Activated T-helper 1 cell treated with anti-CD3 and anti-CD28 coated beads, Interleukin-12 subunit alpha, Interleukin-12 subunit beta, Interleukin-2, Interleukin-4 antibody, amounts not matched to agents 30 ng/mL and 10 ng/mL and 1 ng/mL, durations not matched to agents 14 hours and 24 hours and 36 hours (primary cell): Measurements from ENCODE around the gene SPATA25. TPM values are rescaled to one million over a fixed set of nuclear protein-coding genes. Genes with fewer than 3 reads are reported as not detected.
A peak's percentile ranks its signal among the peaks of the same experiment; 100 is the strongest.
"Not testable (repeated sequence)": the region's sequence is repeated elsewhere in the genome, so short reads cannot be mapped to it uniquely, and the experiment has no call there.

Source experiments
- DNase-seq: peaks from one replicate; pipeline ENCODE4 v3.0.0; 2021; ENCODE audit warnings: low spot score
- H3K27ac Mint-ChIP-seq: one replicate; pipeline ENCODE4 v1.8.0; 2021; ENCODE audit warnings: mild to moderate bottlenecking, mixed read lengths
- H3K27me3 Mint-ChIP-seq: one replicate; pipeline ENCODE4 v1.8.0; 2022; ENCODE audit warnings: mild to moderate bottlenecking, moderate library complexity, mixed read lengths; ENCODE audit not compliant: insufficient read depth
- H3K36me3 Mint-ChIP-seq: one replicate; pipeline ENCODE4 v1.8.0; 2021; ENCODE audit warnings: low read depth, mixed read lengths
- H3K4me1 Mint-ChIP-seq: one replicate; pipeline ENCODE4 v1.8.0; 2021; ENCODE audit warnings: low read depth, mixed read lengths
- H3K4me3 Mint-ChIP-seq: one replicate; pipeline ENCODE4 v1.8.0; 2021; ENCODE audit warnings: mild to moderate bottlenecking, moderate library complexity, mixed read lengths
- H3K9me3 Mint-ChIP-seq: one replicate; pipeline ENCODE4 v1.8.0; 2021; ENCODE audit warnings: mixed read lengths
- intact Hi-C: fragments of 100-400 bp; cut with micrococcal nuclease; formaldehyde crosslinking; loops from one replicate; pipeline ENCODE4 v1.15.1; 2024
- total RNA-seq: library from RNA; stranded (reverse); gene quantifications from 2 replicates; pipeline ENCODE4 v1.2.3, GENCODE V29; 2022

SPATA25 gene
- total RNA-seq, 1 donor from 2014 or later, result 1.1 TPM

DNA sequence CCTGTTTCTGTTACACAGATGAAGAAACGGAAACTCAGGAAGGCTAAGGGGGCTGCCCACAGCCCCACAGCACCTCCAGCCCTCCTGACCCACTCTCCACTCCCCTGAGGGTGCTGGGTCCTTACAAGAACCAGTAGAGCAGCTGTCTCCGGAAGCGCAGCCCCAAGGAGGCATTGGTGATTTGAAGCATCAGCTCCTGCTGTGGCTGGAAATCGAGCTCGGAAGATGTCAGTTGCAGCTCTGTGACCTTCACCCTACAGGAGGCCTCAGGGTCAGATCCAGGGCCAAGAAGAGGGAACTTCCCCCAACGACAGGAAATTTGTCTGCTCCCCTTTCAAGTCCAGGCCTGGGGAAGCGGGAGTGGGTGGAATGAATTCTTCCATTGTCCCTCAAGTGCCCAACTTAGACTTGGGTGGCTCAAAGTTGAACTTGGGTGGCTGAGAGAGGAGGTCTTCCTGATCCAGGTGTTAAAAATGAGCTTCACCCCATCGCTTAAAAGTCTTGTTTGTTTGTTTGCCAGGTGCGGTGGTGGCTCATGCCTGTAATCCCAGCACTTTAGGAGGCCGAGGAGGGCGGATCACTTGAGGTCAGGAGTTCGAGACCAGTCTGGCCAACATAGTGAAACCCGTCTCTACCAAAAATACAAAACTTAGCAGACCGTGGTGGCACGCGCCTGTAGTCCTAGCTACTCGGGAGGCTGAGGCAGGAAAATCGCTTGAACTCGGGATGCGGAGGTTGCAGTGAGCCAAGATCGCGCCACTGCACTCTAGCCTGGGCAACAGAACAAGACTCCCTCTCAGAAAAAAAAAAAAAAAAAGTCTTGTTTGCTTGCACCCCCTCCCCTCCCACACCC is 22.6 kb upstream of the SPATA25 start:
- H3K9me3 Mint-ChIP-seq, result no peaks in the 10 kb centered on the region
- no peak overlapping the region for H3K27ac Mint-ChIP-seq
- peaks cover 13% of the 10 kb centered on the region for H3K27me3 Mint-ChIP-seq
- intact Hi-C loops, result loop anchor here (1.0 kb wide), 3 partner anchors 19 to 62 kb away; partner anchors contain the start of genes ACOT8, CTSA, NEURL2 and ZNF335
- peak overlapping the region; percentile 45 for H3K4me3 Mint-ChIP-seq
- peaks cover 14% of the 10 kb centered on the region for H3K4me1 Mint-ChIP-seq
- no peaks in the 10 kb centered on the region for H3K36me3 Mint-ChIP-seq
- DNase-seq, result no peak

DNA sequence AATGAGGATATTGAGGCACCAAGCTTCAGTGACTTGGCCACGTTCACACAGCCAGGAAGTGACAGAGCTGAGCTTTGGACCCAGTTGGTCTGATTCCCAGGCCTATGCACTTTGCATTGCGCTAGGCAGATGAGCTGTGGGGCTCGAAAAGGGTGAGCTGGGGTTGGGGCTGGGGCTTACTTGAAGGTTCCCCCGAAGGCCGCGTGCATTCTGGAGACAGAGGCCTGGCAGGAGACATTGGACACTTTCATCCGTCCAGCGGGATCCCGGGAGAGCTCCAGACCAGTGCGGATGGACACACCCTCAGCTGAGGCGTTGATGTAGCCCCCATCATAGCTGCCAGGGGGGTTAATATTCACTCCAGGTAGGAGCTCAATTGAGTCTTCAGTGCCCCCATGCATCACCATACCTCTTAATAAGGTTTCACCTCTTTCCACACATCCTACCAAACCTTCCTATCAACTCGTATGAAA is 21.9 kb upstream of the SPATA25 start:
- no peak overlapping the region for H3K4me3 Mint-ChIP-seq
- H3K4me1 Mint-ChIP-seq, result peaks cover 14% of the 10 kb centered on the region
- no peaks in the 10 kb centered on the region for H3K36me3 Mint-ChIP-seq
- H3K9me3 Mint-ChIP-seq, result no peaks in the 10 kb centered on the region
- H3K27ac Mint-ChIP-seq, result no peak overlapping the region
- DNase-seq, result no peak
- peaks cover 13% of the 10 kb centered on the region for H3K27me3 Mint-ChIP-seq
- intact Hi-C loops, result no loop called here

DNA sequence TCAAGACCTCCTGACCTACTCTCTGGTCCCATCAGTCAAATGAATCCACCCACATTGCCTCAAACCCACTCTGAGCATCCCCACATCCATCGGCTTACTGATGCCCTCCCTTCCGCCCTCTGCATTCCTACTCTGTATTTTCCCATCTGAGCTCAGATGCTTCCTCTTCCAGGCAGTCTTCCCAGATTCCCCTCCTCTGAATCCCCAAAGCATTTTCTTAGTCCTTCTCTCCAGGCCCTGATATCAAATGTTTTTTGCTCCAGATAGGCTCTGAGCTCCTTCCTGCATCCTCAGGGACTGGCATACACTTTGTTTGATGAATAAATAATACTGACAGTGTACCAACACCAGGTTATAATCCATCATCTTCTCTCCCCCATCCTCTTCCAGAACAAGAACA is 20.7 kb upstream of the SPATA25 start:
- H3K27me3 Mint-ChIP-seq, result peaks cover 7% of the 10 kb centered on the region
- DNase-seq, result no peak
- no peaks in the 10 kb centered on the region for H3K9me3 Mint-ChIP-seq
- no peaks in the 10 kb centered on the region for H3K36me3 Mint-ChIP-seq
- H3K27ac Mint-ChIP-seq, result no peak overlapping the region
- peaks cover 14% of the 10 kb centered on the region for H3K4me1 Mint-ChIP-seq
- intact Hi-C loops, result no loop called here
- no peak overlapping the region for H3K4me3 Mint-ChIP-seq

DNA sequence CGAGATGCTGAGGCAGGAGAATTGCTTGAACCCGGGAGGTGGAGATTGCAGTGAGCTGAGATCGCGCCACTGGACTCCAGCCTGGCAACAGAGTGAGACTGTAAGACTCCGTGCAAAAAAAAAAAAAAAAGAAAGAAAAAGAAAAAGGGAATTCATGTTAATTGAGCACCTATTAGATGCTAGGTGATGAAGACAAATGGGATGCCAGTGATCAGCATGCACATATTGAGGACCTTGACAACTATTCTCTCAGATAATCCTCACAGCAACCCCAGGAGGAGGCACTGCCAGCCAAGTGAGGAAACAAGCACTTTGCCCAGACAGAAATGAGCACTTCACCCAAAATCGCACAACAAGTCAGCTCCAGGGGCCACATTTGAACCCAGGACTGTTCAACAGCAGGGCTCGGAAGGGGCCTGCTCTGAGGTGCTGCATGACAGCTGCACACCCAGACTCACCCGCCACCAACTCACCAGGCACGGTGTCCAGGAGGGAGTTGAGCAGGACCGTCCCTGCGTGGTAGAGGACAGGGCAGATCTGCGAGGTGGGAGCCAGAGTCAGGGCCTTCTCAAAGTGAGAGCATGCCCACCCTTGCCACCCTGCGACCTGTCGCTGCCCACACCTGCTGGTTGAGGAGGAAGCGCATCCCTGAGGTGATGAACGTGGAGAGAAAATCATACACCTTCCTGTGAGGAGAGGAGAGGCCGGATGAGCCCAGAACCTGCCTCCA is 20.0 kb upstream of the SPATA25 start:
- Mint-ChIP-seq H3K4me1 (peaks cover 12% of the 10 kb centered on the region), H3K36me3 (no peaks in the 10 kb centered on the region), H3K9me3 (no peaks in the 10 kb centered on the region), H3K27me3 (peaks cover 5% of the 10 kb centered on the region), H3K4me3 (no peak overlapping the region), H3K27ac (no peak overlapping the region)
- DNase-seq, result no peak
- intact Hi-C loops, result no loop called here

DNA sequence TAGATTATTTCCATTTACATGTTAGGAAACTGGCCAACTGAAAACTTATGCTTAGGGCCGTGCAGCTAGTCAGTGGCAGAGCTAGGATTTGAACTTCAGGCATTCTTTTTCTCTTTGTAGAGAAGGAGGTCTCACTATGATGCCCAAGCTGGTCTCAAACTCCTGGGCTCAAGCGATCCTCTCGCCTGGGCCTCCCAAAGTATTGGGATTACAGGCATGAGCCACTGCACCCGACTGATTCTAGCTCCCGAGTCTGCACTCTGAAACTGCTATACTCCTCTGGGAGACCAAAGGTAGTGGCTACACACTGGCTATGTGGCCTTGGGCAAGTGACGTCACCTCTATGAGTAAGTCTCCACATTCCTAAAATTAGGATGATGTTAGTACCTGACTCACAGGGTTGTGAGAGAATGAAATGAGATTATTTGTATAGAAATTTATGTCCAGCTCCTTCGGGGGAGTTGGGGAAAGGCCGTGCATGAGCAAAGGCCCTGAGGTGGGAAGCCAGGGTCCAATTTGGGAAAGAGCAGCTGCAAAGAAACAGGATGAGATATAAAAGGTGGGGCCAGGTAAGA is 18.2 kb upstream of the SPATA25 start:
- Mint-ChIP-seq H3K4me3 (no peak overlapping the region), H3K4me1 (peaks cover 2% of the 10 kb centered on the region), H3K27me3 (no peaks in the 10 kb centered on the region), H3K36me3 (no peaks in the 10 kb centered on the region), H3K9me3 (no peaks in the 10 kb centered on the region), H3K27ac (no peak overlapping the region)
- DNase-seq, result no peak
- intact Hi-C loops, result no loop called here

DNA sequence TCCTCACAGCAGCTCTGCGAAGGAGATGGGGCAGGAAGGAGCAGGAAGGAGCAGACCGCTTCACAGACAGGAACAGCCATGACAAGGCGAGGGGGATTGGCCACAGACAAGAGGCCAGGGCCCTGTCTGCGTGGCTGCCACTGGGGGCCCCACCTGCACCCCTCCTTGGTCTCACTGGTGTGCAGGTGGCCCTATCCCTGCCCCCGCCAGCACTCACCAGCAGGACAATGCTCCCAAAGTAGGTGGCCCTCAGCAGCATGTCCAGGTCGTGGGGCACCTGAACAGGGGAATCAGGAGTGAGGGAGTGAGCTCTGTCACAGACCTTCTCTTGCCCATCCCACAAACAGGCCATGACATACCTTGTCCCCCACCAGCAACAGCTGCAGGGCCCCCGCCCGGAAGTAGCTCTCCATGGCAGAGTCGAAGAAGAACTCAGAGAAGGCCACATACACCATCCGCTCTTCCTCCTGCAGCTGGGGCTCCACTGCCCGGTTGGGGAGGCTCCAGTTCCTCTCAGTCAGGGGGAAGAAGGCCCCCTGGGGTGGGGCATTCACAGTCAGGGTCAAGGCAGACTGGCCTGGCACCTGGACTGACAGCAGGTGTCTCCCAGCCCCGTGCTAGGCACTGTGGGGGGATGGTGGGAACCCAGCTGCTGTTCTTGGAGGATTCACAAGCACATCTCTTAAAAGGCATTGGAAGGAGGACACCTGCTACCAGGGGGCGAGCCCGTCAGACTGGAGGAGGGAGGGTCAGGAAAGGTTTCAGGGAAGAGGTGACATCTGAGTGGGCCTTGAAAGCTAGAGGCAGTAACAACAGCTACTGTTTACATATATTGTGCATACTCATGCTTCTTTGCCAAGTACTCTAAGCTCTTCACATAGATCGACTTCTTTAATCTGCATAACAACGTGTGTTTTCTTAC is 17.4 kb upstream of the SPATA25 start:
- no peaks in the 10 kb centered on the region for H3K27me3 Mint-ChIP-seq
- H3K4me3 Mint-ChIP-seq, result no peak overlapping the region
- no peaks in the 10 kb centered on the region for H3K9me3 Mint-ChIP-seq
- H3K36me3 Mint-ChIP-seq, result no peaks in the 10 kb centered on the region
- no peak overlapping the region for H3K27ac Mint-ChIP-seq
- no peak for DNase-seq
- intact Hi-C loops, result no loop called here
- no peaks in the 10 kb centered on the region for H3K4me1 Mint-ChIP-seq

DNA sequence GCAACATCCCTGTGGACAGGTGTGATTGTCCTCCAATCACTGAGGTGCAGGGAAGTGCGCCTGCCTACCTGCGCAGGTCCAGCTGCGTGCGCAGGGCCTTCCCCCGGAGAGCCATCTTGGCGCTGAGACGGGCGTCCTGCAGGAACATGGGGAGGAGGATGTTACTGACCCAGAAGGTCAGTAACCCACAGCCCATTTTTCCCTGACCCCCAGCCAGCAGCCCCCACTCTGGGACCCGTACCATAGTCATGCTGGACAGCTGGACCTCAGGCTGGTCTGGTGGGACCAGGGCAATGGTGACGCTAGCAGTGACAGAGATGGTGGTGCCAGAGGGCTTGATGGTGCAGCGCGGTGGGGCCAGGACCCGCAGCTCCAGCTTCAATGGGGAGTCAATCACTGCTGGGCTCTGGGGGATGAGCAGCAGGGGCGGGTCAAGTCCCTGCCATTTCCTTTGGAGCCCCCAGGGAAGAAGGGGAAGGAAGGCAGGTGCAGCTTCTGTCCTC is 14.8 kb upstream of the SPATA25 start:
- DNase-seq, result no peak
- Mint-ChIP-seq H3K36me3 (no peaks in the 10 kb centered on the region), H3K4me3 (no peak overlapping the region), H3K27ac (no peak overlapping the region), H3K4me1 (no peaks in the 10 kb centered on the region), H3K27me3 (no peaks in the 10 kb centered on the region), H3K9me3 (no peaks in the 10 kb centered on the region)
- intact Hi-C loops, result no loop called here

DNA sequence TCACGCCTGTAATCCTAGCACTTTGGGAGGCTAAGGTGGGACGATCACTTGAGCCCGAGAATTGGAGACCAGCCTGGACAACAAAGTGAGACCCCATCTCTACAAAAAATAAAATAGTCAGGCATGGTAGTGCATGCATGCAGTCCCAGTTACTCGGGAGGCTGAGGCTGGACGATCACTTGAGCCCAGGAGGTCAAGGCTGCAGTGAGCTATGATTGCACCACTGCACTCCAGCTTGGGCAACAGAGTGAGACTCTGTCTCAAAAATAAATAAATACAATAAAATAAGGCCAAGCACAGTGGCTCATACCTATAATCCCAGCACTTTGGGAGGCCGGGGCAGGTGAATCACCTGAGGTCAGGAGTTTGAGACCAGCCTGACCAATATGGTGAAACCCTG is 13.9 kb upstream of the SPATA25 start:
- H3K9me3 Mint-ChIP-seq, DNase-seq, H3K27ac Mint-ChIP-seq, H3K27me3 Mint-ChIP-seq, H3K36me3 Mint-ChIP-seq, H3K4me1 Mint-ChIP-seq, intact Hi-C loops, H3K4me3 Mint-ChIP-seq: not testable (repeated sequence)

DNA sequence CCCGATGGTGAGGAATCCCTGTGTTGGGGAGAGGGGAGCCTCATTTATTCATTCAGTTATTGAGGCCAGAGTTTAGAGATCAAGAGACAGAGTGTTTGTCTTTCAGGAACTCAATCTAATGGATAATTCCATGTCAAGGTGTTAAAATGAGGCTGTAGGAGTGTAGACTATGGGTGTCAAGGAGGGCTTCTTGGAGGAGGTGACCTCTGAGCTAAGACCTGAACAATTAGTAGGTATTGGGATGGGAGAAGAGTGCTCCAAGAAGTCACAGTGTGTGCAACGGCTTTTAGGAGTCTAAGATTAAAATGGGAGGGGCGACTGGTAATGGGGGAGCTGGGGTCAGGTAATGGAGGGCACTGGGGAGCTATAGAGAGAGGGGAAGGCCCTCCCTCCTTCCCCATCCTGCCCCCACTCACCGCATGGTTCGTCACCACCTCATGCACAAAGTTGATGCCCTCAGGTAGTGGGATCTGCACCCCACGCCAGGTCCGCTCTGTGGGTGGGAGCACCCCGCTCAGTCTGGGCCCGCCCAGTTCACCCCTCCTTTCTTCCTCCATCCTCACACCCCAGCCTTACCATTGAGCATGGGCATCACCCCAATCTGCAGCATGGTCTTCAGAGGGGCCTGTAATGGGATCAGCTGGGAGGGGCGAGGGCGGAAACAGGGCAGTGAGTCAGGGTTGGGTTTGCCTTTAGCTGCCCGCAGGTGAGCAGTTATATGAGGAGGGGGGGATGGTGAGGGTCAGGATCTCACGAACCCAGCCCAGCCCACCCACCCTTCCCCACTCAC is 11.8 kb upstream of the SPATA25 start:
- Mint-ChIP-seq H3K4me1 (no peaks in the 10 kb centered on the region), H3K27me3 (no peaks in the 10 kb centered on the region), H3K36me3 (no peaks in the 10 kb centered on the region), H3K27ac (no peak overlapping the region), H3K9me3 (no peaks in the 10 kb centered on the region), H3K4me3 (no peak overlapping the region)
- no peak for DNase-seq
- intact Hi-C loops, result no loop called here

DNA sequence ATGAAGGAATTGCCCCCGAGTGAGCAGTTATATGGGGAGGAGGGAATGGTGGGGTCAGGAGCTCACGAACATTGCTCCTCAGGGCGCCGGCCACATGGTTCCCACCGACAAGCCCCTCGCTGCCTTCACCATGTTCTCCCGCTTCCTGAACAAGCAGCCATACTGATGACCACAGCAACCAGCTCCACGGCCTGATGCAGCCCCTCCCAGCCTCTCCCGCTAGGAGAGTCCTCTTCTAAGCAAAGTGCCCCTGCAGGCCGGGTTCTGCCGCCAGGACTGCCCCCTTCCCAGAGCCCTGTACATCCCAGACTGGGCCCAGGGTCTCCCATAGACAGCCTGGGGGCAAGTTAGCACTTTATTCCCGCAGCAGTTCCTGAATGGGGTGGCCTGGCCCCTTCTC is 10.9 kb upstream of the SPATA25 start:
- H3K4me1 Mint-ChIP-seq, result peaks cover under 1% of the 10 kb centered on the region
- H3K9me3 Mint-ChIP-seq, result no peaks in the 10 kb centered on the region
- H3K27me3 Mint-ChIP-seq, result no peaks in the 10 kb centered on the region
- H3K36me3 Mint-ChIP-seq, result peaks cover under 1% of the 10 kb centered on the region
- intact Hi-C loops, result no loop called here
- no peak overlapping the region for H3K27ac Mint-ChIP-seq
- DNase-seq, result no peak
- H3K4me3 Mint-ChIP-seq, result no peak overlapping the region

DNA sequence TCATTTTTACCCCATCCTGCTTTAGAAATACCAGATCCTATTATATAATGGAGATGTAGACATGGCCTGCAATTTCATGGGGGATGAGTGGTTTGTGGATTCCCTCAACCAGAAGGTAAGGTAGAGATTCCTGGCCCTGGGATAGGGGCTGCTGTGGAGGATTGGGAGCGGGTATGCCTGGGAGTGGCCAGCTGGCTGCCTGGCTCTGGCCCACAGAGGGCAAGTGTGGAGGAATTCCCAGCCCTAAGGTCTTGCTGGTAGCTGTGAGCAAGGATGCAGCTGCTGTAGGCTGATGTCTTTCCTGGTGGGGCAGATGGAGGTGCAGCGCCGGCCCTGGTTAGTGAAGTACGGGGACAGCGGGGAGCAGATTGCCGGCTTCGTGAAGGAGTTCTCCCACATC is 10.3 kb upstream of the SPATA25 start:
- Mint-ChIP-seq H3K27ac (no peak overlapping the region), H3K4me3 (no peak overlapping the region), H3K36me3 (peaks cover 3% of the 10 kb centered on the region), H3K4me1 (peaks cover 7% of the 10 kb centered on the region), H3K27me3 (no peaks in the 10 kb centered on the region), H3K9me3 (no peaks in the 10 kb centered on the region)
- no peak for DNase-seq
- intact Hi-C loops, result no loop called here

DNA sequence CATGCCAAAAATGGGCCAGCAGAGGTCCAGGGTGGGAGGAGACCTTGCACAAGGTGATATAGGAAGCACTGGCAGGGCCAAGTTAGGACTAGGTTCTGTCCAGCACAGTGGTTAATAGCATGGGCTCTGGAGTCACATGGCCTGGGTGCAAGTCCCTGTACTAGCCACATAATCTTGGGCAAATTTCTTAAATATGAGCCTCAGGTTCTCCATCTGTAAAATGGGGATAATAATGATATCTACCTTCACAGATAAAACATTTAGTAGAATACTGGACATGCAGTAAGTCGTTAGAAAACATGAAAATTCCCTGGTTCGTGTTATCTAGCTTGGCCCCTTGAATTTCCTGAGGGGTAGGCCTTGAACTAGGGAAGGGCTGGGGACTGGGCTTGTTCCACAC is 9.9 kb upstream of the SPATA25 start:
- Mint-ChIP-seq H3K27ac (no peak overlapping the region), H3K36me3 (peaks cover 3% of the 10 kb centered on the region), H3K9me3 (no peaks in the 10 kb centered on the region), H3K4me3 (no peak overlapping the region), H3K27me3 (no peaks in the 10 kb centered on the region), H3K4me1 (peaks cover 11% of the 10 kb centered on the region)
- intact Hi-C loops, result no loop called here
- DNase-seq, result no peak
